Breast epithelium (tissue), 3 donors: ENCODE measurements around the gene MPPED2.

ENCODE experiments used
- CTCF ChIP-seq, 3 donors: fragments of 450-650 bp; IDR thresholded peaks; one replicate each; pipeline ENCODE4 v1.5.1; 2016 to 2017; ENCODE audit warnings: antibody characterized with exemption in 3 of 3, mild to moderate bottlenecking in 3 of 3, moderate library complexity in 3 of 3
- POLR2A ChIP-seq: fragments of 450-650 bp; IDR thresholded peaks from one replicate; pipeline ENCODE4 v1.6.1; 2016; ENCODE audit warnings: antibody characterized with exemption, mild to moderate bottlenecking, moderate library complexity
- POLR2AphosphoS5 ChIP-seq, 3 donors: sonication (generic); formaldehyde crosslinking; IDR thresholded peaks; one replicate each; pipeline ENCODE4 v1.6.1; 2017; ENCODE audit warnings: antibody characterized with exemption in 3 of 3

- TF ChIP-seq POLR2A (no peak), CTCF (IDR thresholded peaks at IDR 0.05) (no peak), POLR2AphosphoS5 (IDR thresholded peaks at IDR 0.05) (no peak)
Measured at GRCh38 chr11:30567120-30567519, 19.0 kb downstream of the MPPED2 start.
